Neural cell (in vitro differentiated cells): ENCODE measurements around the gene FAM174C.

Source experiments
- CTCF ChIP-seq: fragments of 450-650 bp; IDR thresholded peaks from 2 replicates; pipeline ENCODE4 v1.5.1; 2014; ENCODE audit warnings: antibody characterized with exemption, mild to moderate bottlenecking, moderate library complexity; ENCODE audit not compliant: poor library complexity, severe bottlenecking
- EP300 ChIP-seq: fragments of 450-650 bp; conservative IDR thresholded peaks from 2 replicates; pipeline ENCODE4 v1.6.1; 2014; ENCODE audit warnings: antibody characterized with exemption, mild to moderate bottlenecking, moderate library complexity; ENCODE audit not compliant: poor library complexity, severe bottlenecking
- EZH2 ChIP-seq: fragments of 200-600, 300-800 bp; shearing (Covaris generic), sonication (generic); IDR thresholded peaks from 2 replicates; pipeline ENCODE4 v1.6.1; 2014; ENCODE audit warnings: antibody characterized with exemption, low read length, borderline replicate concordance, mild to moderate bottlenecking; ENCODE audit not compliant: insufficient read depth, poor library complexity, severe bottlenecking
- POLR2AphosphoS5 ChIP-seq: IDR thresholded peaks from 2 replicates; pipeline ENCODE4 v1.6.1; 2012
- TAF1 ChIP-seq: IDR thresholded peaks from 2 replicates; pipeline ENCODE4 v1.6.1; 2012; ENCODE audit warnings: low read depth

GRCh38 chr19:1257475-1258162 lies 17.7 kb upstream of the FAM174C start:
- TF ChIP-seq CTCF (no peak), POLR2AphosphoS5 (no peak), EP300 (no peak), TAF1 (no peak), EZH2 (no peak)
